Mucosa of descending colon (tissue), 3 donors: ENCODE measurements around the gene SH3RF3. TPM values are rescaled to one million over a fixed set of nuclear protein-coding genes. Genes with fewer than 3 reads are reported as not detected.

ENCODE experiments used
- ATAC-seq: fragments of 200-7000 bp; cut with Tn5 transposase; one replicate; pipeline ENCODE4 v1.9.1; 2020; ENCODE audit warnings: mild to moderate bottlenecking, moderate library complexity
- DNase-seq, 3 donors: peaks; one replicate each; pipeline ENCODE4 v3.0.0-alpha.2; 2020
- H3K36me3 ChIP-seq: fragments of 200-600 bp; one replicate; pipeline ENCODE4 v1.8.0; 2021; ENCODE audit warnings: low read depth, mild to moderate bottlenecking
- H3K4me1 ChIP-seq: fragments of 200-600 bp; one replicate; pipeline ENCODE4 v1.8.0; 2021; ENCODE audit warnings: low read depth, mild to moderate bottlenecking
- H3K4me3 ChIP-seq: fragments of 200-600 bp; one replicate; pipeline ENCODE4 v1.8.0; 2021; ENCODE audit warnings: mild to moderate bottlenecking
- H3K9me3 ChIP-seq: fragments of 200-600 bp; one replicate; pipeline ENCODE4 v1.8.0; 2021; ENCODE audit warnings: mild to moderate bottlenecking
- CTCF ChIP-seq: fragments of 200-600 bp; IDR thresholded peaks from one replicate; pipeline ENCODE4 v1.8.0; 2022; ENCODE audit warnings: antibody characterized with exemption, mild to moderate bottlenecking
- intact Hi-C, 2 donors: fragments of 100-400 bp; cut with DNase I in 1 of 2; cut with micrococcal nuclease in 1 of 2; formaldehyde crosslinking; loops; one replicate each; pipeline versions ENCODE4 v1.11.0 to v1.11.1; 2022; cut with DNase I, micrococcal nuclease
- total RNA-seq, 3 donors: library from RNA; stranded (reverse); fragmentation: NEBNext Ultra II Directional in 2 of 3; extraction: Animal tissue kit (Norgen Biotek cat#: 25700) in 2 of 3; gene quantifications; one replicate each; pipeline versions ENCODE4 v1.2.1 to v1.2.4, GENCODE V29; 2021 to 2023
- donor health status: DM: no; HTN: no; CAD: no; lungs with moderate emphysema.
- donor health status: DM: no; HTN: no; CAD: no.
- donor health status: DM: no; HTN: yes; CAD: no.

The SH3RF3 gene
- total RNA-seq, 3 donors from 2014 or later = 1.9 to 3.7 (median 3.0) TPM

DNA sequence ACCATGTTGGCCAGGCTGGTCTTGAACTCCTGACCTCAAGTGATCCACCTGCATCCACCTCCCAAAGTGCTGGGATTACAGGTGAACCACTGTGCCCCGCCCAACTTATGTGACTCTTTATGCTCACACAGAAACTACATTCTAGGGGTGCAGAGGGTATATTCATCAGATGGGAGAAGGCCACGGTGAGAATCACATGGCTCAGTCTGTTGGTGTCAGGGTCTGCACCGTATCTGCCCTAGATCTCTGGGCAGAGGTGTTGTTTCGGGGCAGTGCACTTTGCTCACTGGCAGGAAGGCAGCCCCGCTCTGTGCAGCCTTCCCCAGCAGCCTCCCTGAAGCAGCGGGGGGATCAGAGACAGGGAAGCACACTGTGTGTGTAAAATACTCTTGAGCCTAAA lies 76.4 kb downstream of the SH3RF3 start:
- ATAC-seq = no peak
- Histone ChIP-seq H3K9me3 (no peaks in the 10 kb centered on the region), H3K4me1 (no peaks in the 10 kb centered on the region), H3K4me3 (no peak overlapping the region), H3K36me3 (no peaks in the 10 kb centered on the region)
- TF ChIP-seq CTCF = no peak
- DNase-seq = no peak
- intact Hi-C loops = no loop called here

- ATAC-seq = no peak
Observed at GRCh38 chr2:109206569-109207146, 77.7 kb downstream of the SH3RF3 start.

GRCh38 chr2:109207176-109207575 lies 78.2 kb downstream of the SH3RF3 start:
- ATAC-seq (no peak), DNase-seq (no peak)
- Histone ChIP-seq H3K4me1 (no peaks in the 10 kb centered on the region), H3K4me3 (no peak overlapping the region), H3K36me3 (no peaks in the 10 kb centered on the region), H3K9me3 (no peaks in the 10 kb centered on the region)
- intact Hi-C loops = no loop called here
- TF ChIP-seq CTCF = no peak

More at GRCh38 chr2:109206569-109207146, 77.7 kb downstream of the SH3RF3 start:
- intact Hi-C loops = no loop called here
- Histone ChIP-seq H3K4me3 (no peak overlapping the region), H3K9me3 (no peaks in the 10 kb centered on the region), H3K4me1 (no peaks in the 10 kb centered on the region), H3K36me3 (no peaks in the 10 kb centered on the region)
- no peak for TF ChIP-seq CTCF
- no peak for DNase-seq

DNA sequence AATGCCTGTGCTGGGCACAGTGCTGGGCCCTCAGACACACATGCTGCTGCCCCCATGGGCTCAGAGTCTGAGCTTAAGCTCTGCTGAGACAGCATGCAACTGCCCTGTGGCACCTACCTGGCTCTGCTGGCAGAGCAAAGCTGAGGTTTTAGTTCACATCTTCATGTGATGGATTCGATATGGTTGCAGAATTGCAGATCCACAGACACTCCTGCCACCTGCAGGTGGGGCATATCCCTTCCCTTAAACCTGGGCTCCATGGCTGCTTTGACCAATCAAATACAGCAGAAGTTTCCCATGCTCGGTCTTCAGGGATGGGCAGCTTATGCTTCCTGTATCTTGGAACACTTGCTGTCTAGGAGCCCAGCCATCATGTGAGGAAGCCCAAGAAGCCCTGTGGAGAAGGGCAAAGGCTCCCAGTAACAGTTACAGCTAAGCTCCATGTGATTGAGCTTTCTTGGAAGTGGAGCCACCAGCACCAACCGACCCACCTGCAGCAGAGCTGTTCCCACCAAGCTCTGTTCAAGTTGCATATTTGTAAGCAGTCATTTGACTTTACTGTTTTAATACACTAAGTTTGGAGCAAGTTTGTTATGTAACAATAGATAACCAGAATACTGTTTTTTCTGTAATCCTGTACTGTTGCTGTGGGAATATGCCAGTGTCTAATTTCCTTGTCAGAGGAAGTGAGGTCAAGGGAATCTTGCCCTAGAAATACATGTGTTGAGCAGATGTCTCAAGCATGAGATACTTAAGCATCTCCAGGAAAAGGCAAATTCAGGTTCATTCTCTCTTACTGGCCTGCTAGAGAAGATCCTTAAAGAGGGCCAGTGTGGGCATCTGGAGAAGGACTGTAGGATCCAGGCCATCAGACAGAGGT lies 79.3 kb downstream of the SH3RF3 start:
- H3K4me1 ChIP-seq = no peaks in the 10 kb centered on the region
- peak; percentile 14 for ATAC-seq
- DNase-seq = no peak
- no peak overlapping the region for H3K4me3 ChIP-seq
- no peak for TF ChIP-seq CTCF
- H3K9me3 ChIP-seq = no peaks in the 10 kb centered on the region
- H3K36me3 ChIP-seq = no peaks in the 10 kb centered on the region
- intact Hi-C loops = no loop called here

GRCh38 chr2:109208951-109209335 lies 79.9 kb downstream of the SH3RF3 start:
- Histone ChIP-seq H3K4me1 (peaks cover 3% of the 10 kb centered on the region), H3K9me3 (no peaks in the 10 kb centered on the region), H3K4me3 (no peak overlapping the region), H3K36me3 (no peaks in the 10 kb centered on the region)
- intact Hi-C loops = no loop called here
- no peak for TF ChIP-seq CTCF
- DNase-seq = no peak
- no peak for ATAC-seq
